ENCODE data around the gene HOXA9. TPM values are rescaled to one million over a fixed set of nuclear protein-coding genes. Genes with fewer than 3 reads are reported as not detected.

The HOXA9 gene
- total and polyA plus RNA-seq, 4 donors, result 1.5 to 20.4 (median 6.2) TPM

GRCh38 chr7:27182285-27182841 lies 17.0 kb upstream of the HOXA9 start:
- Histone ChIP-seq H3K36me3 (ENCODE audit: control insufficient read depth, insufficient read depth, low read length) (no peaks in the 10 kb centered on the region), H3K27ac (ENCODE audit: low read depth, low read length) (peak overlapping the region; percentile 29), H3K4me3 (ENCODE audit: low read depth, low read length) (peak overlapping the region; percentile 53), H3K27me3 (ENCODE audit: control insufficient read depth, insufficient read depth, low read length) (peaks cover 99% of the 10 kb centered on the region), H3K9me3 (ENCODE audit: control insufficient read depth, insufficient read depth, low read length) (no peaks in the 10 kb centered on the region), H3K4me1 (ENCODE audit: control insufficient read depth, insufficient read depth, low read length) (peaks cover 60% of the 10 kb centered on the region)
- 14% methylated on average over 1 of the region's 4 CpGs for WGBS (ENCODE audit: insufficient coverage)
- no peak for DNase-seq (ENCODE audit: low read depth in 4 of 6, low spot score in 6 of 6)

GRCh38 chr7:27181795-27182275 lies 16.5 kb upstream of the HOXA9 start:
- no peak for DNase-seq (ENCODE audit: low read depth in 4 of 6, low spot score in 6 of 6)
- H3K36me3 ChIP-seq (ENCODE audit: control insufficient read depth, insufficient read depth, low read length), result no peaks in the 10 kb centered on the region
- no peaks in the 10 kb centered on the region for H3K9me3 ChIP-seq (ENCODE audit: control insufficient read depth, insufficient read depth, low read length)
- H3K4me3 ChIP-seq (ENCODE audit: low read depth, low read length), result no peak overlapping the region
- peak overlapping the region; percentile 29 for H3K27ac ChIP-seq (ENCODE audit: low read depth, low read length)
- peaks cover 65% of the 10 kb centered on the region for H3K4me1 ChIP-seq (ENCODE audit: control insufficient read depth, insufficient read depth, low read length)
- peaks cover 99% of the 10 kb centered on the region for H3K27me3 ChIP-seq (ENCODE audit: control insufficient read depth, insufficient read depth, low read length)
- WGBS (ENCODE audit: insufficient coverage), result 61% methylated on average over 2 of the region's 4 CpGs

GRCh38 chr7:27180431-27181420 lies 15.4 kb upstream of the HOXA9 start:
- no peaks in the 10 kb centered on the region for H3K36me3 ChIP-seq (ENCODE audit: control insufficient read depth, insufficient read depth, low read length)
- WGBS (ENCODE audit: insufficient coverage), result 54% methylated on average over 7 of the region's 12 CpGs
- H3K9me3 ChIP-seq (ENCODE audit: control insufficient read depth, insufficient read depth, low read length), result no peaks in the 10 kb centered on the region
- peaks cover 71% of the 10 kb centered on the region for H3K4me1 ChIP-seq (ENCODE audit: control insufficient read depth, insufficient read depth, low read length)
- H3K27me3 ChIP-seq (ENCODE audit: control insufficient read depth, insufficient read depth, low read length), result peaks cover 99% of the 10 kb centered on the region
- no peak overlapping the region for H3K4me3 ChIP-seq (ENCODE audit: low read depth, low read length)
- no peak for DNase-seq (ENCODE audit: low read depth in 4 of 6, low spot score in 6 of 6)
- peak overlapping the region; percentile 85 for H3K27ac ChIP-seq (ENCODE audit: low read depth, low read length)

GRCh38 chr7:27179503-27180430 lies 14.4 kb upstream of the HOXA9 start:
- WGBS (ENCODE audit: insufficient coverage), result 2% methylated on average over 42 of the region's 56 CpGs
- peak overlapping the region; percentile 38 for H3K4me3 ChIP-seq (ENCODE audit: low read depth, low read length)
- no peaks in the 10 kb centered on the region for H3K9me3 ChIP-seq (ENCODE audit: control insufficient read depth, insufficient read depth, low read length)
- no peaks in the 10 kb centered on the region for H3K36me3 ChIP-seq (ENCODE audit: control insufficient read depth, insufficient read depth, low read length)
- peak overlapping the region; percentile 85 for H3K27ac ChIP-seq (ENCODE audit: low read depth, low read length)
- DNase-seq (ENCODE audit: low read depth in 4 of 6, low spot score in 6 of 6), result peak in 2 of 6 donors; percentile 85 to 89
- peaks cover 99% of the 10 kb centered on the region for H3K27me3 ChIP-seq (ENCODE audit: control insufficient read depth, insufficient read depth, low read length)
- H3K4me1 ChIP-seq (ENCODE audit: control insufficient read depth, insufficient read depth, low read length), result peaks cover 71% of the 10 kb centered on the region

- DNase-seq (ENCODE audit: low read depth in 4 of 6, low spot score in 6 of 6), result no peak
- Histone ChIP-seq H3K4me1 (ENCODE audit: control insufficient read depth, insufficient read depth, low read length) (peaks cover 72% of the 10 kb centered on the region), H3K27ac (ENCODE audit: low read depth, low read length) (peak overlapping the region; percentile 85), H3K4me3 (ENCODE audit: low read depth, low read length) (peak overlapping the region; percentile 38), H3K9me3 (ENCODE audit: control insufficient read depth, insufficient read depth, low read length) (no peaks in the 10 kb centered on the region), H3K36me3 (ENCODE audit: control insufficient read depth, insufficient read depth, low read length) (no peaks in the 10 kb centered on the region), H3K27me3 (ENCODE audit: control insufficient read depth, insufficient read depth, low read length) (peaks cover 99% of the 10 kb centered on the region)
- WGBS (ENCODE audit: insufficient coverage), result 23% methylated on average over 12 of the region's 14 CpGs
These were observed 13.7 kb upstream of the HOXA9 start for GRCh38 chr7:27179030-27179429.

- Histone ChIP-seq H3K27me3 (ENCODE audit: control insufficient read depth, insufficient read depth, low read length) (peaks cover 92% of the 10 kb centered on the region), H3K36me3 (ENCODE audit: control insufficient read depth, insufficient read depth, low read length) (no peaks in the 10 kb centered on the region), H3K9me3 (ENCODE audit: control insufficient read depth, insufficient read depth, low read length) (no peaks in the 10 kb centered on the region), H3K27ac (ENCODE audit: low read depth, low read length) (peak overlapping the region; percentile 85), H3K4me3 (ENCODE audit: low read depth, low read length) (peak overlapping the region; percentile 38), H3K4me1 (ENCODE audit: control insufficient read depth, insufficient read depth, low read length) (peaks cover 67% of the 10 kb centered on the region)
- no peak for DNase-seq (ENCODE audit: low read depth in 4 of 6, low spot score in 6 of 6)
- WGBS (ENCODE audit: insufficient coverage), result 55% methylated on average over 3 of the region's 6 CpGs
These were observed 13.0 kb upstream of the HOXA9 start for GRCh38 chr7:27178366-27178765.

- Histone ChIP-seq H3K36me3 (ENCODE audit: control insufficient read depth, insufficient read depth, low read length) (peaks cover under 1% of the 10 kb centered on the region), H3K4me3 (ENCODE audit: low read depth, low read length) (peak overlapping the region; percentile 38), H3K27me3 (ENCODE audit: control insufficient read depth, insufficient read depth, low read length) (peaks cover 90% of the 10 kb centered on the region), H3K27ac (ENCODE audit: low read depth, low read length) (peak overlapping the region; percentile 85), H3K9me3 (ENCODE audit: control insufficient read depth, insufficient read depth, low read length) (no peaks in the 10 kb centered on the region), H3K4me1 (ENCODE audit: control insufficient read depth, insufficient read depth, low read length) (peaks cover 65% of the 10 kb centered on the region)
- WGBS (ENCODE audit: insufficient coverage), result 79% methylated on average over 2 of the region's 5 CpGs
- DNase-seq (ENCODE audit: low read depth in 4 of 6, low spot score in 6 of 6), result no peak
These were observed 12.5 kb upstream of the HOXA9 start for GRCh38 chr7:27177795-27178320.

- H3K36me3 ChIP-seq (ENCODE audit: control insufficient read depth, insufficient read depth, low read length), result peaks cover 6% of the 10 kb centered on the region
- WGBS (ENCODE audit: insufficient coverage), result 65% methylated on average over 14 of the region's 22 CpGs
- no peak for DNase-seq (ENCODE audit: low read depth in 4 of 6, low spot score in 6 of 6)
- H3K27me3 ChIP-seq (ENCODE audit: control insufficient read depth, insufficient read depth, low read length), result peaks cover 90% of the 10 kb centered on the region
- H3K27ac ChIP-seq (ENCODE audit: low read depth, low read length), result peak overlapping the region; percentile 85
- peak overlapping the region; percentile 38 for H3K4me3 ChIP-seq (ENCODE audit: low read depth, low read length)
- peaks cover 68% of the 10 kb centered on the region for H3K4me1 ChIP-seq (ENCODE audit: control insufficient read depth, insufficient read depth, low read length)
- no peaks in the 10 kb centered on the region for H3K9me3 ChIP-seq (ENCODE audit: control insufficient read depth, insufficient read depth, low read length)
These were observed 11.8 kb upstream of the HOXA9 start for GRCh38 chr7:27176962-27177794.

All from spinal cord (tissue), 10 donors.